ENCODE data around the gene ANAPC10. TPM values are rescaled to one million over a fixed set of nuclear protein-coding genes. Genes with fewer than 3 reads are reported as not detected.

Gene ANAPC10
- total and polyA plus RNA-seq, 2 donors (not counting 3 experiments of a cell fraction or from before 2014, with no cell fraction given), result 15.7 to 24.0 TPM

GRCh38 chr4:145131848-145132247 lies 33.9 kb upstream of the ANAPC10 start:
- FAIRE-seq (no peak), DNase-seq (ENCODE audit: low read depth, low spot score) (no peak)
- Histone ChIP-seq H3K27me3 (ENCODE audit: control insufficient read depth in 2 of 2, insufficient read depth in 2 of 2, low read length in 2 of 2) (no peaks in the 10 kb centered on the region), H3K36me3 (ENCODE audit: control insufficient read depth in 2 of 2, extremely low read depth in 1 of 2, insufficient read depth in 2 of 2, low read length in 2 of 2) (peaks cover 2 to 16% of the 10 kb centered on the region in 2 experiments), H3K9me1 (replicated peaks; ENCODE audit: control insufficient read depth, extremely low read depth, insufficient read depth, low read length) (no peaks in the 10 kb centered on the region), H4K20me1 (replicated peaks; ENCODE audit: control insufficient read depth, extremely low read depth, insufficient read depth, low read length) (no peaks in the 10 kb centered on the region), H2AFZ (ENCODE audit: low read depth, low read length) (no peak overlapping the region), H3K9me3 (replicated peaks; ENCODE audit: control insufficient read depth, insufficient read depth, low read length) (no peaks in the 10 kb centered on the region), H3K27ac (ENCODE audit: insufficient read depth, low read depth, low read length) (no peak overlapping the region), H3K4me1 (ENCODE audit: control insufficient read depth, extremely low read depth, insufficient read depth, low read length) (peaks cover 16% of the 10 kb centered on the region), H3K79me2 (ENCODE audit: control insufficient read depth, insufficient read depth, low read length) (no peaks in the 10 kb centered on the region), H3K4me2 (ENCODE audit: insufficient read depth, low read length) (no peak overlapping the region), H3K9ac (replicated peaks; ENCODE audit: extremely low read depth, insufficient read depth, low read length) (no peak overlapping the region), H3K4me3 (replicated peaks in 1 of 3; ENCODE audit: insufficient read depth in 1 of 3, low read depth in 1 of 3, low read length in 3 of 3) (no peak overlapping the region)
- TF ChIP-seq EZH2 (IDR thresholded peaks at IDR 0.05; ENCODE audit: borderline replicate concordance, low read depth, low read length, severe bottlenecking) (no peak), GATA2 (IDR thresholded peaks at IDR 0.05; ENCODE audit: insufficient read depth, insufficient read length, low read depth, low read length) (no peak), MAX (IDR thresholded peaks at IDR 0.05; ENCODE audit: insufficient read depth, insufficient read length) (no peak), MYC (IDR thresholded peaks at IDR 0.05; ENCODE audit: low read depth, low read length) (no peak), FOS (IDR thresholded peaks at IDR 0.05; ENCODE audit: borderline replicate concordance, insufficient read depth, low read length) (no peak), POLR2A (IDR thresholded peaks at IDR 0.05; ENCODE audit: low read depth, low read length) (no peak), POLR2AphosphoS5 (IDR thresholded peaks at IDR 0.05; ENCODE audit: insufficient read depth, low read depth, low read length) (no peak), JUN (IDR thresholded peaks at IDR 0.05; ENCODE audit: borderline replicate concordance, insufficient read depth, insufficient read length, low read depth) (no peak), CTCF (IDR thresholded peaks at IDR 0.05; ENCODE audit: extremely low read depth in 1 of 2, insufficient read depth in 1 of 2, low read depth in 1 of 2, low read length in 2 of 2) (no peak)
- BruUV-seq (replicated peaks), result no TSS peak
- POLR2A ChIA-PET, result no interaction called here
- CTCF ChIA-PET, result interaction anchor here (1.4 to 1.9 kb wide), 3 partner anchors 20 to 485 kb away, joined by 3 to 6 read pairs (median 4); no protein-coding TSS in a partner anchor
- dilution Hi-C loops (cut with MboI; ENCODE audit: extremely low pct_ligation_motif_present, low sequenced_read_pairs), result no loop called here
- intact Hi-C loops (cut with micrococcal nuclease), result no loop called here

Data from endothelial cell of umbilical vein (primary cell).